IPS-15b (cell line): Measurements from ENCODE around the gene DRD5.

Source experiments
- H3K27me3 ChIP-seq: one replicate; pipeline ENCODE4 v1.6.1; 2013; ENCODE audit warnings: low read length; ENCODE audit not compliant: control insufficient read depth, insufficient read depth
- H3K36me3 ChIP-seq: one replicate; pipeline ENCODE4 v1.6.1; 2013; ENCODE audit warnings: low read length; ENCODE audit not compliant: control insufficient read depth, insufficient read depth
- H3K4me1 ChIP-seq: one replicate; pipeline ENCODE4 v1.6.1; 2013; ENCODE audit warnings: mild to moderate bottlenecking, low read length; ENCODE audit not compliant: control insufficient read depth, insufficient read depth
- H3K4me3 ChIP-seq: one replicate; pipeline ENCODE4 v1.5.1; 2013; ENCODE audit warnings: low read depth, low read length
- H3K9ac ChIP-seq: one replicate; pipeline ENCODE4 v1.6.1; 2013; ENCODE audit warnings: low read depth, mild to moderate bottlenecking, low read length
- H3K9me3 ChIP-seq: one replicate; pipeline ENCODE4 v1.6.1; 2013; ENCODE audit warnings: mild to moderate bottlenecking, low read length; ENCODE audit not compliant: control insufficient read depth, insufficient read depth

DRD5 gene

DNA sequence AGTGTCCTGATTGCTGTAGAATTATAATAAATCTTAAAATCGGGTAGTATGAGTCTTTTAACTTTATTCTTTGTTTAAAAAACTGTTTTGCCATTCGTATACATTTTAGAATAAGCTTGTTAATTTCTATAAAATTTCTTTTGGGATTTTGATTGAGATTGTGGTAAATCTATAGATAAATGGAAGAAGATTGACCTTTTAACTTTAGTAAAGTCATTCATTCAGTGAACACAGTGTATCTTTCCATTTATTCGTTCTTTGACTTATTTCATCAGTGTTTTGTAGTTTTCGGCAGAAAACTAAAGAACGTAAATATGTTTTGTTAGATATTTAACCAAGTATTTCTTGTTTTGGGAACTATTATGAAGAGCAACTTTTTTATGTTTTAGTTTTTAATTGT is 38.9 kb downstream of the DRD5 start:
- Histone ChIP-seq H3K9me3 (no peaks in the 10 kb centered on the region), H3K27me3 (no peaks in the 10 kb centered on the region), H3K4me1 (no peaks in the 10 kb centered on the region), H3K9ac (no peak overlapping the region), H3K4me3 (no peak overlapping the region), H3K36me3 (no peaks in the 10 kb centered on the region)

GRCh38 chr4:9825049-9825448 is 43.6 kb downstream of the DRD5 start:
- H3K4me1 ChIP-seq = no peaks in the 10 kb centered on the region
- no peak overlapping the region for H3K9ac ChIP-seq

DNA sequence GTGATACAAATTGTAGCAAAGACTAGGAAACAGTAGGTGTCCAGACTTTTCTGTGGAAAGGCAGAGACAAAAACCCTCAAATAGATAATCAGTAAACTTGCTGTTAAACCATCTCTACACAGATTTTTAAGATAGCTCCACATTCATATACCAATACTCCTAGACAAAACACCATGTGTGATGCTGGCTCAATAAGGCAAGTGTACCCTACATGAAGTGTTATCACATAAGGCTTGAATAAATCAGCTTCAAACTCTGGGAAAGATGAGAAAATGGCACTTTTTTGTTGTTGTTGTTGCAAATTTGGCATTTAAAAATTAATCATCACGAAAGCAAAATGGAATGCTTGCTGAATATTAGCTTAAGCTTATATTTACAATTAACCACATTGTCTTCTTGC is 45.1 kb downstream of the DRD5 start:
- H3K4me3 ChIP-seq = no peak overlapping the region
- no peaks in the 10 kb centered on the region for H3K36me3 ChIP-seq
- H3K9ac ChIP-seq = no peak overlapping the region
- H3K4me1 ChIP-seq = no peaks in the 10 kb centered on the region
- H3K27me3 ChIP-seq = no peaks in the 10 kb centered on the region
- H3K9me3 ChIP-seq = no peaks in the 10 kb centered on the region

More at GRCh38 chr4:9825049-9825448, 43.6 kb downstream of the DRD5 start:
- H3K9me3 ChIP-seq = no peaks in the 10 kb centered on the region
- no peak overlapping the region for H3K4me3 ChIP-seq
- no peaks in the 10 kb centered on the region for H3K27me3 ChIP-seq
- H3K36me3 ChIP-seq = no peaks in the 10 kb centered on the region

DNA sequence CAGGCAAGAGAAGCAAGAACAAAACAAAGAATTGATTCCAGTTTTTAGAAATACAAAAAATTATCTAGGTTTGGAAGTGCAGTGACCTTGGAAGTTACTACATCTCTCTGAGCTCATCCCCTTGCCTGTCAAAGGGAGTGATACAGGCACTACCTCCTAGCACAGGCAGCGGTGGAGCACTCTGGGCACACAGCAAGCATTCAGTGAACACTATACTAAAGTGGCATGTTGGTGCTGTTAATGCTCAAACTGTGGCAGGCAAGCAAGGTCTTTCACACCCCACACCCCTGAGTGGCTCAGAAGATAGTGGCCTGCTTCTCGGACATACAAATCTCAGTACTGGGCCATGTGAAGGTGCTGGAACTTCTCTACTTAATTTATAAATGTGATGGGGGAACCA is 51.2 kb downstream of the DRD5 start:
- Histone ChIP-seq H3K4me1 (no peaks in the 10 kb centered on the region), H3K4me3 (no peak overlapping the region), H3K36me3 (no peaks in the 10 kb centered on the region), H3K27me3 (no peaks in the 10 kb centered on the region), H3K9me3 (no peaks in the 10 kb centered on the region), H3K9ac (no peak overlapping the region)

DNA sequence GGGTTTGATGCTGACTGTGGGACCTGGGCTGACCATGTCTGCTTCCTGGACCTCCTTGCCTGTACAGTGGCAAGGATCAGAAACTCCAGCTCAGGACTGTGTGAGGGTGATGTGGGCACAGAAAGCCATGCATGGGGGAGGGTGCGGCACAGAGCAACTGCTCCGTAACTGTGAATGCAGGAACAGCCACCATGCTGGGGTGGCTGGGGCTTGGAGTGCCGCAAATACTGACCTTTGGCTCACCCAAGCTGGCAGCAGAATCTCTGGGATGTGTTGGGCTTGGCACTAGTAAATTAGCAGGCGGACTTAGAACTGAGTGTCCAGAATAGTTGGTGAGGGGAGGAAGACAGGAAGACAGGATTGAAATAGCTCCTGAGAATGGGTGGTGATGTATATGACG is 52.0 kb downstream of the DRD5 start:
- no peak overlapping the region for H3K9ac ChIP-seq
- H3K36me3 ChIP-seq = no peaks in the 10 kb centered on the region
- no peaks in the 10 kb centered on the region for H3K4me1 ChIP-seq
- no peak overlapping the region for H3K4me3 ChIP-seq
- no peaks in the 10 kb centered on the region for H3K9me3 ChIP-seq
- no peaks in the 10 kb centered on the region for H3K27me3 ChIP-seq
